Globus pallidus (tissue), 1 donor: ENCODE measurements around the gene VGF.

Source experiments
- DNase-seq: peaks from one replicate; pipeline ENCODE4 v3.0.0-alpha.2; 2015; ENCODE audit warnings: low spot score

The VGF gene

DNA sequence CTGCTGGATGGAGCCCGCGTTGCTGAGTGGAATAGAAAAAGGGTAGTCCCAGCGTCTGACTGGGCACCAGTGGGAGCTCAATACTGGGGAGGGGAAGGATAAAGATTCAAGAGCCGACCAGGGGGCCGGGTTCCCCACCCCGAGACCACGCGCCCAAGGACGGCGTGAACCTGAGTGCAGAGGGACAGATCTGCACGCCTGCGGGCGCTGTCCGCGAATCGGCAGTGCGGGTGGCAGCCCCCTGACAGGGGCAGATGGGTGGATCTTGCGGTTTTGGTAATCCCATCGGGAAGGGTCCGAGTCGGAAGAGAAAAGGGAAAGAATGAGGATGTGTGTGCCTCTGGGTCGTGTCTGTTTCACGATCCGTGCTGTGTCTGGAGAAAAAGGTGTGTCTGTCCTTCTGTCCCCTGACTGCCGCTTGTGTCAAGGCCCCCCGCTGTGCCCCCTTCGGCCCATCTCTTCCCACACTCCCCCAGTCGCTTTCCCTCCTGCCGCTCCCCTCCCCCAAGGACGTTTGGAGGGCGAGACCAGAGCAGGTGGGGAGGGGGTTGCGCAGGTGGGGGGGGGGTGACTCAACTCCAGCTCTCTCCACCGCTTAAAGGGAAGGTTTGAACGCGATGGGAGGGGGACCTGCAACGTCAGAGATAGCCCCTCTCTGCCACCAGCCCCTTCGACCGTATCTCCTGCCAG, 734 bp upstream of the VGF start:
- DNase-seq = no peak

DNA sequence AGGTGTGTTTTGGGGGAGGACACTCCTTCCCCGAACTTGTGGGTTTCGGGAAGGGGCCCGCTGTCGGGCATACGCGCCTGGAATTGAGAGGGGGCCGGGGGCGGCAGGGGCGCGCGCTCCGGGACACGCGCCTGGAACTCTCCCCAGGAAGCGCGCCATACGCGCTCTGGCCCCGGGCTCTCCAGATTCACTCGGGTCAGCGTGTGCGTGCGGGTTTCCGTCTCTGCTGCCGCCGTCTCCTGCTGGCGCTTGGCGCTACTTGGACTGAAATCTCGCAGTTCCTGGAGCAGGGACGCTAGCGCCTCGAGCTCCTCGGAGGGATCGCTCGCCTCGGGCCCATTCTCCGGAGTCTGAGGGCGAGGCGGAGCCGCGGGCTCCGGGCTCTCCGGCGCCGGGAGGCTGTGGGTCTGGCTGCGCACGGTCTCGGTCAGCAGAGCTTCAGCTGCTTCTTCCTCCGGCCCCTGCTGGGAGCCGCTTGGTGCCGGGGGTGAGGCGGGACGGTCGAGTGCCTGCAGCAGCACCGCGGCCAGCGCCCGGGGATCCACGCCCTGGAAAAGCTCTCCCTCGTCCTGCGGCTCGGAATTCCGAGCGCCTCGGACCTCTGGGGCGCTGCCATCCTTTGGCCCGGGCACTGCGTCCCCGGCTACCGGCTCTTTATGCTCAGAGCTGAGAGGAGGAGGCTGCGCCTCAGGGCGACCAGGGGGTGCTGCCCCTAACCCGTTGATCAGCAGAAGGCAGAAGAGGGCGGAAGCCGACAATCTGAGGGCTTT, 1.1 kb downstream of the VGF start:
- no peak for DNase-seq

DNA sequence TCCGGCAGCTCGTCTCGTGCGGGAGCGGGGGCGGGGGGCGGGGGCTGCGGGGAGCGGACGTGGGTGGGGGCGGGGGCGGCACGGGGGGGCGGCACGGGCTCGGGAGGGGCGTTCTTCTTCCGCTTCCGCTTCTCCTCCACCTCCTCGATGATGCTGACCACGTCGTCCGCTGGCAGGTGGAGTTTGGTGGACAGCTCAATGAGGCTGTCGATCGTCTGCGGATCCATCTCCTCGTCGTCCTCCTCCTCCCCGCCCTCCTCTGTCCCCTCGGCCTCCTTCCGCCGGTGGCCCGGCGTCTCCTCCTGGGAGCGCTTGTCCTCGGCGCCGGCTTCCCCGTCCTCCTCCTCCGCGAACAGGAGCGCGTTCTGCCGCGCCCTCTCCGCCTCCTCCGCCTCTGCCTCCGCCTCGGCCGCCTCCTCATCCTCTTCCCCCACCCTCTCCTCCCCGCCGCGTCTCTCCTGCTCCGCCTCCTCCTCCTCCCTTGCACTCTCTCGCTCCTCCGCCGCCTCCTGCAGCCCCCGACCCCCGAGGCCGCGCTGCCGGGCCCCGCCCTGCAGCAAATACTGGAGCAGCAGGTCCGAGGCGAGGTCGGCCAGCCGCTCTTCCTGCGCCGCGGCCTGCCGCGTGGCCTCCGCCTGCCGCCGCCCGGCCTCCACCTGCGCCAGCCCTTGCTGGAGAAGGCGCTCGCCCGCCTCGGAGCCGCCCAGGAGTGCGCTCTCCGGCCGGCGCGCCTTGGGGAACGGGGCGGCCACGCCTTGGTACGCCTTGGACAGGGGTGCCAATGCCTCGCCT, 1.9 kb downstream of the VGF start:
- DNase-seq = no peak

DNA sequence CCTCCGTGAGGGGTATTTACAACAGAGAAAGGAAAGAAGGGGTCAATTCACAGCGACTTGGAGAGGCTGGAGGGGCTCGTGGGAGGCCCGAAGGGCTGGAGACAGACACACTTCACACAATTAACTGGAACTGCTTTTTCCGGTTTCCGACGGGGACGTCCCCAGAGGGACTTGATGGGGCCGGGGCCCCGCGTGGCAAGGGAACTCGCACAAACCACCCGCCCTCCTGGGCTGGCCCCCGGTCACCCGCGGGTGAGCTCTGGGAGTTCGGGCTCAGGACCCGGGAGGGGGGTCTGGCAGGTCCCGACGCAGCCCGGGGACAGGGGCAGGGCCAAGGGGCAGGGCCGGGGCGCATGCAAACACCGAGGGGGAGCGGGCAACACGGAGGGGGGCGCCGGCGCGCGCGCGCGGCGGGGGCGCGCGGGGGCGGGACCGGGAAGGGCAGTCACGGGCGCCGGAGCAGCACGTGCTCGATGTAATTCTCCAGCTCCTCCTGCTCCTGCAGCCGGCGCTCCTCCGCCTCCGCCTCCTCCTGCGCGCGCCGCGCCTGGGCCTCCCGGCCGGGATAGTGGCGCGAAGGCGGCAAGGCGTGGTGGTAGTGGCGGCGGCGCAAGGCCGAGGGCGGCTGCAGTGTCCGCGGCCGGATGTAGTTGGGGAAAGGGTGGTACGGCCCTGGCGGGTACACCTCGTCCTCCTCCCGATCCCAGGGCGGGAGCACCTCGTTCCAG, 2.7 kb downstream of the VGF start:
- DNase-seq = no peak

DNA sequence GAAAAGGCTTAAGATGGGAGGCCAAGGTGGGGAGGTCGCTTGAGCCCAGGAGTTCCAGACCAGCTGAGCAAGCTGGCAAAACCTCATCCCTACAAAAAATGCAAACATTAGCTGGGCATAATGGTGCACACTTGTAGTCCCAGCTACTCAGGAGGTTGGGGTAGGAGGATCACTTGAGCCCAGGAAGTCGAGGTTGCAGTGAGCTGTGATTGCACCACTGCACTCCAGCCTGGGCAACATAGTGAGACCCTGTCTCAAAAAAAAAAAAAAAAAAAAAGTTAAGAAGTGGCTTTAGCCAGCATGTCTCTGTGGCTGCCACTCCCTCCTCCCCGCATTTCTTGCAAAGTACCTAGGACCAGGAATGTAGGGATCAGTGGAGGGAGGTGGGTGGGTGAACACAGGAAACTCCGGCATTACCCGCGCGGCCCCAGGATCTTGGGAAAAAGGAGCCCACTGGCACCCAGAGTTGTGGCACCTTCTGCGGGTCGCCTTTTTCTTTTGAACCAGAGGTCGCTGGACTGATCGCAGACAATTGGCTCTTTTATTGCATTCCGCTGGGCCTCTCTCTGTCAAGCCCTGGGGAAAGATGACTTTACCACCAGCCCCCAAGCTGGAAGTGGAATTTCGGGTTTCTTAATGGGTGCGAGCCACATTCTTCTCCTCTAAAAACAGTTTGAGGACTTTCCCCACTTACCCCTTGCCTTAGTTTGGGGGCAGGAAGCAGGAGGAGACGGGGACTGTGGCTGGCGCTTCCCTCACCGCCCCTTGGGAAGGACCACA, 3.5 kb downstream of the VGF start:
- DNase-seq = no peak

DNA sequence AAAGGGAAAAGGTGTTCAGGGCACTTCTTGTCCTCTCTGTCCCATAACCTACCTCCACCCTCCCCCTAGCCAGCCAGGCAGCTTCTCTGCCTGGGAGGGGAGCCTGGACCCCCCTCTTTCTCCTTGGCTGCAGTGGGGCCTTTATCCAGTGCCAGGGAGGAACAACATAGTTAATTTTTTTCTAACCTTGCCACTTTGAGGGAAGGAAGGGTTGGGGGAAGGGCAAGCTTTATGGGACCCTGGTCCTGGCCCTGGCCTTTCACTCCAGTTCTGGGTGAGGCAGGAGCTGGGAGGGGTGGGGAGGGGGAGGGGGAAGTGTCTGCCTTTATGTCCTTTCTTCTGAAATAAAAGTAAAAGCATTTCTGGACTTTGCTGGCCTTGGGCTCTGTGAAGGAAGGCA, 4.5 kb downstream of the VGF start:
- no peak for DNase-seq

DNA sequence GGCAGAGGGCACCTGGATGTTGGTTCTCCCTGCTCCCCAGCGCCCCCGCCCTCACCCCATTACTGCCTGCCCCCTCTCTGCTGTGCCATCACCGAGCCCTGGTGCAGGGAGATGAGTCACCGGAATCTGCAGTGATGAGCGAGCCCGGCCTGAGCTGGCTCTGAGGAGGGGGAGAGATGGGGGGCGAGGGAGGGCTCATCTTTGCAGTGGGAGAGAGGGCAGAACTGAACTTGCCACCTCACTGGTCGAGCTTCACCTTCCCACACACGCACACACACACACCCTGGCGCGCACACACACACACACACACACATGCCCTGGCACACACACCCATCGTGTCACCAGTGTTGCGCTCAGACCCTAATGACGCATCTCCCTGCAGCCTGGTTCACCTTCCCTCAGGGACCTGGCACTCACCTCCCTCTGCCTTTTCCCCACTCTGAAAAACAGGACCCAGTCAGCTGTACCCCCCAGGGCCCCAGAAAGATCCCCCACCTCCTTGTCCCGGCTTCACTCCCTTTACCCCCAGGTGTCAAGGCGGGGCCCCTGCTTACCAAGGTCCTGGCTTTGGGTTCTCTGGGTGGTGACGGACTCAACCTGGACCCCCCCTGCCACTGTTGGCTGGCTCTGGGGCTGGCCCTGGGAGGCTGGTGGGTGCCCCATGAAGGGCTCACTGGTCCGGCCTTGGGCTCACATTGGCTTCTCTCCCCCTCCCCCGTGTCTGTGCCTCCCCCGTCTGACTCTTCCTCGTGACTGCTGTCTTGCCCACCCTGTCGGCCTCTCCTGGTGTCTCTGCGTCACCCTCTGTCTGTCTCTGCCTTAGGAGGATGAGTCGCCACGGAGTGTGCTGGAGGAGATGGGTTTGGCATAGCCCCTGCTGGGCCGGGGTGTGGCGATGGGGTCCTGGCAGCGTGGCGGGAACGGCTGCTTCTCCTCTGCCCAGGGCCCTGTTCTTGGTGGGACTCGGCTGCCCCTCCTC, 5.4 kb downstream of the VGF start:
- no peak for DNase-seq

DNA sequence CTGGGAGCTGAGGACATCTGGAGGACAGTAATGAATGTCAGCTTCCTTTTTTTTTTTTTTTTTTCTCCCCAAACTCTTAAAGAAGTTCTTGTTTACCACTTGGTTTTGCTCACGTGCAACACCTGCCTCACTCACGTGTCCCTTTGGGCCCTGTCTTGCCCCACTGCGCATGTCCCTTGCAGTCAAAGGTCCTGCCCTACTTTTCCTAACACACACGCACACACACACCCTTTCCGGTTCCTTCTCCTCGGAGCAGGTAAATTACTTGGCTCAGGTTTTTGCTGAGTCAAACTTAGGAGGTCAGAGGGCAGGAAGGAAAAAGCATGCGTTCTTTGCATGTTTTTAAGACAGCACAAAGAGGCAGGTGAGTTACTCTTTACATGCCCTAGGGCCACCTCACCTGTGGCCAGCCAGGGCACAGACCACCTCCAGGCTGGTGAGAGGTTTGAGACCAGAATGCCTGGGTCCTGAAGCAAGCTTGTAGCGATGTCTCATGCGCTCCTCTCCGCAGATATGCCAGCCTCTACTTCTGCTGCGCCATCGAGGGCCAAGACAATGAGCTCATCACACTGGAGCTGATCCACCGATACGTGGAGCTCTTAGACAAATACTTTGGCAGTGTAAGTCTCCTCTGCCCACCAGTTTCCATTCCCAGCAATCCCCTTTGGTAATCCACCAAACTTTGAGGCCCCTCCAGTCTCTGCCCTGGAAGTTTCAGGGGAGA, 8.3 kb downstream of the VGF start:
- DNase-seq = no peak

DNA sequence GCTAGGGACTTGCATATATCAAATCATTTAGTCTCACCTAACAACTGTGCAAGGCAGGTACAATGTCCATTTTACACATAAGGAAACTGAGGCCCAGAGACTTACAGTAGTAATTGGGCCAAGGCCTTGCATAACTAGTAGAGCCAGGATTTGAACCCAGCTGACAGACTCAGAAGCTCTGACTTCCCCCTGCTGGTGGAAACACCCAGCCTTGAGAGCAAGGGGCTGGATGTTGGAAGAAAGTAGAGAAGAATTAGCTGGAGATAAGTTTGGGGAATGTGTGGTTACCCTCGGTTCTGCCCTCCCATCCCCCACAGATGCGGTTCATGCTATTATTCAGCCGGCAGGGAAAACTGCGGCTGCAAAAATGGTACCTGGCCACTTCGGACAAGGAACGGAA, 9.1 kb downstream of the VGF start:
- no peak for DNase-seq

DNA sequence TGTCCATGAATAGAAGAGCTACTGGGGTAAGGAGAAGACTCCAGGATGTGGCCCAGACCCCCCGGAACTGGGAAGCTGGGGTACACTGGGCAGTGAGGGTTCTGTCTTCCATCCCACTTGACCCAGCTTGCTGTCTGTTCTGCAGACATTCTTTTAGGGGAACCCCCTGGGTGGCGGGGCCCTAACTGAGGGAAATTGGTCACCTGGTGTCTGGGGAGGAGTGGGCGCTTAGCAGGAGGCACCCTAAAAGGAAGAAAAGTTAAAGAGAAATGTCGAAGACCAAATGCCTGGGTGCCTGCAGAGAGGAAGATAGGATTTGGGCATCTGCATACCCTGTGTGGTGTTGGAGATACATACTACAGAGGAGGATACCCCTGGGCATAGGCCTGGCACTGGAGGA, 10.1 kb downstream of the VGF start:
- DNase-seq = no peak

DNA sequence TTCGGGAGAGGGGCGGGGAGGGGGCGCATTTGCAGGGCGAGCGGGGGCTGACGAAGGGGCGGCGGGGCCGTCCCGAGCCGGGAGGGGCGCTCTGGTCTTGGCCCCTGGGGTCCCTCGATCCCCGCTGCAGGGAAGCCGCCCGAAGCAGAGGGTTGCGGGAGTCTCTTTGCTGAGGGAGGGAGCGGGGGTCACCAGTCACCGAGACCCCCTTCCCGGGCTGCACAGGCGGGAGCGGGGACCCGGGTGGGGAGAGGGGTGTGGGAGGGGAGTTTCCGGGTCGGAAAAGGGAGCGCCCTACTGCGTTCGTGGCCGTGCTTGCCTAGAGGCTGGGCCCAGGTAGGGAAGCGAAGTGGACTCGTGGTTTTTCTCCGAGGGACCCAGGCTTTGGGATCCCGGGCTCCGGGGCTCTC, 10.7 kb downstream of the VGF start:
- DNase-seq = no peak

DNA sequence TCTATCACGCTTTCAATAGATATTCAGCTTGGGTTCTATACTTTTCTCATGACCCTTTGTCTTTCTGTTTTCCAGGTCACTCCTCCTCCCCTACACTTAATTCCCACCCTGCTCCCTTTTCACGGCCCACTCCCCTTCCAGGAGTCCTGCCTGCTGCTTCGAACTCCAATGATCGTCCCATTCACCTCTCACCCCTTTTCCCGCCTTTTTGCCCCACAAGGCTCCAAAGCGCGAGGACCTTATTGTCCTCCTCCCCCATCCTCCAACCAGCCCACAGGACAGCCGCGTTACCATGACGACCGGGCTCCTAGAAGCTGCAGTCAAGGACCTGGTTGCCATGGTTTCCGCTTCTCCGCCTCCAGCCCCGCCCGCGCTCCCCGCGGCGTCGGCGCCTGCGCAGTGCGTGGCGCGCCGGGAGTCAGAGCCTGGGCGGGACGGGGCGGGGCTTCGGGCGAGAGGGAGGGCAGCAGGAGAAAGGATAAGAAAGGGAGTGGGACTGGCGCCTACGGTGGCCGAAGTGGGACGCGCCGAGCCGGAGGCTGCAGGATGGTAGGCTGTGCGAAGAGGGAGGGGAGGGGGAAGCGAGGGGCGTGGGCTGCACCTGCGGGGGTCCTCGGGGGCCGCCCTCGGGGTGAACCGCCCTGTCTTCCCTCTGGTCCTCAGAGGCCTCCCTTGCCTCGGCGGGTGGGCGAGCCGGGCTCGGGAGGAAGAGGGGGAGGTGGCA, 11.2 kb downstream of the VGF start, which contains the start of gene AP1S1:
AP1S1 (plus strand) TSS at position 508 of the 724 bp plus-strand sequence; CDS start at position 547, 39 bp downstream.
- peak; percentile 88 for DNase-seq

DNA sequence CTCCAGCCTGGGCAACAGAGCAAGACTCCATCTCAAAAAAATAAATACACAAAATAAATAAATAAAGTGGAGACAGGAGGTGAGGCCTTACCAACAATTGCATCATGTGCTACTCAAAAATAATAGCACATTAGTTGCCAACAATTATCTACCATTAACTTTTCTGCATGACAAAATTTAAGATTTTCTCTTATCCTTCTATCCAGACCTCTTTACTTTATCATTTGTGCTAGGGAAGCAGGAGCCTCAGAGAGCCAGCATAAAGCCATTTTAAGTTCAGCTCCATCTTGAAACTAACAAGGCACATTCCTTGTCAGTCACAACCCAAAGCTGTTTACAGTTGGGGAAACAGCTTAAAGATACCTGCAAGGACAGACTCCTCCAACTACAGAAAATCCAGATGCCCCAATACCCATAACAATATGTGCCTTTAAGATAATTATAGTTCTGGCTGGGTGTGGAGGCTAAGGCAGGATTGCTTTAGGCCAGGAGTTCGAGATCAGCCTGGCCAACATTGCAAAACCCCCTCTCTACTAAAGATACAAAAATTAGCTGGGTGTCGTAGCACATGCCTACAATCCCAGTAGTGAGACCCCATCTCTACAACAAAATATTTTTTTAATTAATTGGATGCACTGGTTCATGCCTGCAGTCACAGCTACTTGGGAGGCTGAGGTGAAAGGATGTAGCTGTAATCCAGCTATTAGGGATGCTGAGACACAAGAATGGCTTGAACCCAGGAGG, 13.3 kb downstream of the VGF start:
- no peak for DNase-seq

DNA sequence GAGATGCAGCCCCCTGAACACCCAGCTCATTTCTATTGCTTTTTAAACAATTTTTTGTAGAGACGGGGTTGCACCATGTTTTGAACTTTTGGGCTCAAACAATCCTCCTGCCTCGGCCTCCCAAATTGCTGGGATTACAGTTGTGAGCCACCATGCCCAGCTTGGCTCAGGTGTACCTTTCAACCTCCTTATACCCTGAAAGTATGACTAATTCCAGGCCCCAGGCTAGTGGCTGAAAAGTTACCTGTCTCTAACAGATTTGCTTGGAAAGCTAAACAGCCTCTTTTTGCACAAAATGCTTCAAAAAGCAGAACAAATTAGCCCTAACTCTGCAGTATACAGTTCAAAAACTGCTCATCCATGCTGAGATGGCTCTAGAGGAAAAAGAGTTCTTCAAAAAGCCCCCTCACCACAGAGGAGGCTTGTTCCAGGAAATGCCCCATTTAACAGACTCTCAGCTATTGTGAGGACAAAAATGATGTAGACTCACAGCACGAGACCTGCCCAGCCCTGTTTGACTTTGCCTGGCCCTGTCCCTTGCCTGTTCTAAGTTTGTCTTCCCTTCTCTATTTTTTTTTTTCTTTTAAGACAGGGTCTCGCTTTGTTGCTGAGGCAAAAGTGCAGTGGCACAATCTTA, 24.5 kb downstream of the VGF start:
- no peak for DNase-seq

DNA sequence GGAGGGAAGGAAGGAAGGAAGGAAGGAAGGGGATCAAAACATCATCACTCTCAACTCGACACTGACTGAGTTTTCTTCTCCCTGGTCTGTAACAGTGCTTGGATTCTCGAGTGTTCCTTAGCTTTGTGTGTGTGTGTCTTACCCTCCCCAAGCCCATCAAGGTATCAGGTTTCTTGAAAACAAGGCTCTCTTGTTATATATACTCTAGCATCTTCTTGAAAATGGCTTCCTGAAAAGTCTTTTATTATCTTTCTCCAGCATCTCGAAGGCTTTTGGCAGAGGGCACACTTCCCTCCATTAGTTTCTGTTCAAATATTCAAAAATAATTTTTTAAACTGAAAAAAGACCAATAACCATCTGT, 25.1 kb downstream of the VGF start:
- no peak for DNase-seq

DNA sequence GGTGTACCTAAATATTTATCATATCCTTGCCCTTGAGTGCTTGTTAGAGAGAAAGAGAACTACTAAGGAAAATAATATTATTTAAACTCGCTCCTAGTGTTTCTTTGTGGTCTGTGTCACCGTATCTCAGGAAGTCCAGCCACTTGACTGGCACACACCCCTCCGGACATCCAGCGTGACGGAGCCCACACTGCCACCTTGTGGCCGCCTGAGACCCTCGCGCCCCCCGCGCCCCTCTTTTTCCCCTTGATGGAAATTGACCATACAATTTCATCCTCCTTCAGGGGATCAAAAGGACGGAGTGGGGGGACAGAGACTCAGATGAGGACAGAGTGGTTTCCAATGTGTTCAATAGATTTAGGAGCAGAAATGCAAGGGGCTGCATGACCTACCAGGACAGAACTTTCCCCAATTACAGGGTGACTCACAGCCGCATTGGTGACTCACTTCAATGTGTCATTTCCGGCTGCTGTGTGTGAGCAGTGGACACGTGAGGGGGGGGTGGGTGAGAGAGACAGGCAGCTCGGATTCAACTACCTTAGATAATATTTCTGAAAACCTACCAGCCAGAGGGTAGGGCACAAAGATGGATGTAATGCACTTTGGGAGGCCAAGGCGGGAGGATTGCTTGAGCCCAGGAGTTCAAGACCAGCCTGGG, 27.0 kb downstream of the VGF start:
- DNase-seq = no peak

DNA sequence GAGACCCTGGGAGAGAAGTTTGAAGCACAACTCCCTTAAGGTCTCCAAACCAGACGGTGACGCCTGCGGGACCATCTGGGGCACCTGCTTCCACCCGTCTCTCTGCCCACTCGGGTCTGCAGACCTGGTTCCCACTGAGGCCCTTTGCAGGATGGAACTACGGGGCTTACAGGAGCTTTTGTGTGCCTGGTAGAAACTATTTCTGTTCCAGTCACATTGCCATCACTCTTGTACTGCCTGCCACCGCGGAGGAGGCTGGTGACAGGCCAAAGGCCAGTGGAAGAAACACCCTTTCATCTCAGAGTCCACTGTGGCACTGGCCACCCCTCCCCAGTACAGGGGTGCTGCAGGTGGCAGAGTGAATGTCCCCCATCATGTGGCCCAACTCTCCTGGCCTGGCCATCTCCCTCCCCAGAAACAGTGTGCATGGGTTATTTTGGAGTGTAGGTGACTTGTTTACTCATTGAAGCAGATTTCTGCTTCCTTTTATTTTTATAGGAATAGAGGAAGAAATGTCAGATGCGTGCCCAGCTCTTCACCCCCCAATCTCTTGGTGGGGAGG, 27.6 kb downstream of the VGF start:
- DNase-seq = no peak
